GM18505 (cell line): ENCODE measurements around the gene FSTL4.

Experiments
- ATAC-seq: cut with Tn5 transposase; IDR thresholded peaks from one replicate; pipeline ENCODE4 v1.9.1; 2021; ENCODE audit not compliant: unreplicated experiment
- POLR2A ChIP-seq: IDR thresholded peaks from 4 replicates; pipeline ENCODE4 v1.6.1; 2011; ENCODE audit warnings: borderline replicate concordance; ENCODE audit not compliant: insufficient read depth, insufficient read length; ENCODE audit errors: extremely low read depth

FSTL4 gene

GRCh38 chr5:133262690-133263089, 349.7 kb downstream of the FSTL4 start:
- no peak for ATAC-seq
- TF ChIP-seq POLR2A: no peak

GRCh38 chr5:133261993-133262392, 350.3 kb downstream of the FSTL4 start:
- no peak for TF ChIP-seq POLR2A
- ATAC-seq: no peak

GRCh38 chr5:133260715-133261114, 351.6 kb downstream of the FSTL4 start:
- TF ChIP-seq POLR2A: no peak
- no peak for ATAC-seq

GRCh38 chr5:133259199-133259997, 352.9 kb downstream of the FSTL4 start:
- no peak for TF ChIP-seq POLR2A
- ATAC-seq: no peak

GRCh38 chr5:133257977-133258376, 354.4 kb downstream of the FSTL4 start:
- ATAC-seq: no peak
- TF ChIP-seq POLR2A: no peak

- TF ChIP-seq POLR2A: no peak
These were observed 356.1 kb downstream of the FSTL4 start for GRCh38 chr5:133256276-133256675.

GRCh38 chr5:133254803-133255202, 357.5 kb downstream of the FSTL4 start:
- TF ChIP-seq POLR2A: no peak

More at GRCh38 chr5:133256276-133256675, 356.1 kb downstream of the FSTL4 start:
- ATAC-seq: no peak

GRCh38 chr5:133253671-133254070, 358.7 kb downstream of the FSTL4 start:
- ATAC-seq: no peak
- TF ChIP-seq POLR2A: no peak

More at GRCh38 chr5:133254803-133255202, 357.5 kb downstream of the FSTL4 start:
- no peak for ATAC-seq

GRCh38 chr5:133253070-133253469, 359.3 kb downstream of the FSTL4 start:
- ATAC-seq: no peak
- no peak for TF ChIP-seq POLR2A

- no peak for TF ChIP-seq POLR2A
- no peak for ATAC-seq
These were observed 360.2 kb downstream of the FSTL4 start for GRCh38 chr5:133252133-133252480.

GRCh38 chr5:133251296-133252132, 360.8 kb downstream of the FSTL4 start:
- no peak for TF ChIP-seq POLR2A
- ATAC-seq: no peak

- ATAC-seq: no peak
- no peak for TF ChIP-seq POLR2A
These were observed 361.8 kb downstream of the FSTL4 start for GRCh38 chr5:133250527-133250926.

GRCh38 chr5:133249593-133249992, 362.7 kb downstream of the FSTL4 start:
- ATAC-seq: no peak
- TF ChIP-seq POLR2A: no peak

GRCh38 chr5:133247881-133248624, 364.3 kb downstream of the FSTL4 start:
- ATAC-seq: no peak

GRCh38 chr5:133247151-133247709, 365.1 kb downstream of the FSTL4 start:
- no peak for TF ChIP-seq POLR2A
- no peak for ATAC-seq

More at GRCh38 chr5:133247881-133248624, 364.3 kb downstream of the FSTL4 start:
- TF ChIP-seq POLR2A: no peak
